Gastroesophageal sphincter (tissue), 4 donors: ENCODE results near the gene LRRC1. TPM values are rescaled to one million over a fixed set of nuclear protein-coding genes. Genes with fewer than 3 reads are reported as not detected.
A peak's percentile ranks its signal among the peaks of the same experiment; 100 is the strongest.

Source experiments
- ATAC-seq: fragments of 150-250 bp; one replicate; pipeline ENCODE4 v1.9.1; 2016; ENCODE audit warnings: mild to moderate bottlenecking, moderate library complexity
- H3K27ac ChIP-seq, 4 donors: fragments of 200-600 bp; sonication (generic) in 3 of 4; 1 replicate in 3 of 4; 2 replicates in 1 of 4; pipeline ENCODE4 v1.5.1; 2016 to 2019
- H3K27me3 ChIP-seq: fragments of 200-600 bp; sonication (generic); one replicate; pipeline ENCODE4 v1.5.1; 2019
- H3K36me3 ChIP-seq, 2 donors: fragments of 200-600 bp; sonication (generic); one replicate each; pipeline ENCODE4 v1.5.1; 2019; ENCODE audit warnings: control low read depth in 1 of 2
- H3K4me1 ChIP-seq, 3 donors: fragments of 200-600 bp; sonication (generic); 1 replicate in 2 of 3; 2 replicates in 1 of 3; pipeline ENCODE4 v1.5.1; 2016 to 2019; ENCODE audit warnings: control low read depth in 2 of 3
- H3K4me3 ChIP-seq, 2 donors: fragments of 200-600 bp; sonication (generic); one replicate each; pipeline ENCODE4 v1.5.1; 2019; ENCODE audit warnings: mild to moderate bottlenecking in 1 of 2, moderate library complexity in 1 of 2
- H3K9me3 ChIP-seq, 3 donors: fragments of 200-600 bp; sonication (generic); one replicate each; pipeline ENCODE4 v1.5.1; 2017 to 2019; ENCODE audit warnings: control low read depth in 2 of 3
- EP300 ChIP-seq: sonication (generic); formaldehyde crosslinking; IDR thresholded peaks from one replicate; pipeline ENCODE4 v1.6.1; 2017; ENCODE audit warnings: antibody characterized with exemption, mild to moderate bottlenecking
- POLR2A ChIP-seq, 2 donors: fragments of 450-650 bp; IDR thresholded peaks; one replicate each; pipeline ENCODE4 v1.6.1; 2017; ENCODE audit warnings: antibody characterized with exemption in 2 of 2, mild to moderate bottlenecking in 2 of 2, moderate library complexity in 1 of 2
- POLR2AphosphoS5 ChIP-seq: sonication (generic); formaldehyde crosslinking; IDR thresholded peaks from one replicate; pipeline ENCODE4 v1.6.1; 2017; ENCODE audit warnings: antibody characterized with exemption
- WGBS, 2 donors: methylation state at CpG; one replicate each; pipeline ENCODE4 v1.1.5; 2018; ENCODE audit warnings: low coverage in 1 of 2; 5-methylcytosine and 5-hydroxymethylcytosine counted together
- total RNA-seq, 4 donors: library from RNA; depleted of rRNA; stranded (reverse); fragments of >200 nt; gene quantifications; one replicate each; pipeline ENCODE4 v1.1.0, GENCODE V29; 2016
- TF ChIP-seq, protein P1 (sequence below), 4 experiments: fragments of 200-600 bp in 2 of 4; fragments of 450-650 bp in 2 of 4; sonication (generic) in 1 of 4; IDR thresholded peaks; one replicate each; pipeline ENCODE4 v1.5.1; 2017 to 2019; ENCODE audit warnings: antibody characterized with exemption in 4 of 4, mild to moderate bottlenecking in 2 of 4, moderate library complexity in 2 of 4

The LRRC1 gene
- total RNA-seq, 4 donors from 2014 or later = 12.4 to 28.3 (median 15.5) TPM

DNA sequence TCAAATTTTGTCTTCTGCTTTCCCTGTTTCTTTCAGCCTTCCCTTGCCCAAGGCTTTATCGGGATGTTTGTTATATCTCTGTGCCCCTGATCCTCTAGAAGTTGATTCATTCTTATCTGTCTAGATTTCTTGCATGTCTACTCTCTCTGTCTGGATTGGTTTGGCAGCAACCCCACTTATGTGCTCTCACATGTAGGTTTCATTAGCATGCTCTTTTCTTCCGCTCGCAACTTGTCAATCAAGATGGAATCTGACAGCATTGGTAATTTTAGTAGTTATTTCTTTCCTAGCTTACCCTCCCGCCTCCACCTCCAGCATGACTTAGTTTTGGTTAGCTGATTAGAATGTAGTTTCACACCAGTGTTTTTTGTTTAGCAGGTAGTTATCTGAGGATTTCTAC lies 39.3 kb downstream of the LRRC1 start:
- H3K27ac ChIP-seq = no peak overlapping the region
- TF ChIP-seq POLR2A (IDR thresholded peaks at IDR 0.05) (no peak), EP300 (no peak), POLR2AphosphoS5 (no peak)
- TF ChIP-seq, protein P1, sequence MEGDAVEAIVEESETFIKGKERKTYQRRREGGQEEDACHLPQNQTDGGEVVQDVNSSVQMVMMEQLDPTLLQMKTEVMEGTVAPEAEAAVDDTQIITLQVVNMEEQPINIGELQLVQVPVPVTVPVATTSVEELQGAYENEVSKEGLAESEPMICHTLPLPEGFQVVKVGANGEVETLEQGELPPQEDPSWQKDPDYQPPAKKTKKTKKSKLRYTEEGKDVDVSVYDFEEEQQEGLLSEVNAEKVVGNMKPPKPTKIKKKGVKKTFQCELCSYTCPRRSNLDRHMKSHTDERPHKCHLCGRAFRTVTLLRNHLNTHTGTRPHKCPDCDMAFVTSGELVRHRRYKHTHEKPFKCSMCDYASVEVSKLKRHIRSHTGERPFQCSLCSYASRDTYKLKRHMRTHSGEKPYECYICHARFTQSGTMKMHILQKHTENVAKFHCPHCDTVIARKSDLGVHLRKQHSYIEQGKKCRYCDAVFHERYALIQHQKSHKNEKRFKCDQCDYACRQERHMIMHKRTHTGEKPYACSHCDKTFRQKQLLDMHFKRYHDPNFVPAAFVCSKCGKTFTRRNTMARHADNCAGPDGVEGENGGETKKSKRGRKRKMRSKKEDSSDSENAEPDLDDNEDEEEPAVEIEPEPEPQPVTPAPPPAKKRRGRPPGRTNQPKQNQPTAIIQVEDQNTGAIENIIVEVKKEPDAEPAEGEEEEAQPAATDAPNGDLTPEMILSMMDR (IDR thresholded peaks at IDR 0.05) = no peak
- no peaks in the 10 kb centered on the region for H3K9me3 ChIP-seq
- no peaks in the 10 kb centered on the region for H3K36me3 ChIP-seq
- H3K27me3 ChIP-seq = no peaks in the 10 kb centered on the region
- no peak for ATAC-seq
- peaks cover 0 to 46% (median 0%) of the 10 kb centered on the region in 3 donors for H3K4me1 ChIP-seq
- 91 to 96% methylated on average over 3 to 4 of the region's 4 CpGs for WGBS, 2 donors
- no peak overlapping the region for H3K4me3 ChIP-seq

DNA sequence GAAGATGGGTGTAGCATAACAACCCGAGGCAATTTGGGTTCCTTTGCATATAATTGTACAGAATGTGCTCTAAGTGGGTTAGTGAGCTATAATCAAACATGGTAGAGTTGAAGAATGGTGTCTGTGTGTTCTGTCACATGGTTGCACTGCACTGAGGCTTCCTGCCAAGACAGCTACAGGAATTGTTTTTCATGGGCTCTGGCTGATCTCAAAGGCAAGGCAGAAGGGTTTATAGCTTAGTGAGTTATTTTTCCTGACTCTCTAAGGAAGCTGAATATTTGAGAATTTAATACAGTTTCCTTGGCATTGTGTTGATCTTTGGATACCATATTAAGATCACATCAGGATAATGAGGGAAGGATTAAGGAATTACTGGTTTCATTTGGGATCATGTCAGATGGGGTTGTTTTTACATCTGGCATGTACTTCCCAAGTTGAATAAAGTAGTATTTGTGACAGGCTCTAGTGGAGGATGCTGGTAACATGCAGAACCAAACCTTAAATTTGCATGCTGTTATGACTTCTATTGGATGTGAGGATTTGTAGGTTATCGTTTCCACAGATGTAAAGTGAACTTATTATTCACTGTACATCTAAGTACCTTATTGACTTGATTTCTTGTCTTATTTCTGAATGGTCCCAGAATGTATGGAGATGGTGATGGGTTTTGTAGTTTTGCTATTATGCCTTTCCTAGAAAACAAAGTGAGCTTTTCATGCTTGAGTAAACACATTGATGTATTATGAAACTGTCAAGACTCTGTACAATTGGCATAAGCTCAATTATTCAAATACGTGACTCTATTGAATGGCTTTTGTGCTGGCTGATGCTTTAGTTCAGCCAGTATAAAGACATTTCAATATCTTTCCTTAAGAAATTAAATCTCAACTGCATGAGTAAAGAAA lies 43.3 kb downstream of the LRRC1 start:
- H3K4me1 ChIP-seq = peaks cover 0 to 33% (median 0%) of the 10 kb centered on the region in 3 donors
- H3K4me3 ChIP-seq = no peak overlapping the region
- peak overlapping the region in 2 of 4 donors; percentile 7 to 31 for H3K27ac ChIP-seq
- WGBS, 2 donors = 58 to 63% methylated on average over 3 of the region's 3 CpGs
- H3K27me3 ChIP-seq = no peaks in the 10 kb centered on the region
- ATAC-seq = no peak
- H3K36me3 ChIP-seq = peaks cover 0 to 3% of the 10 kb centered on the region in 2 donors
- TF ChIP-seq EP300 = no peak
- peak; percentile 25 for TF ChIP-seq POLR2AphosphoS5
- H3K9me3 ChIP-seq = peaks cover 0 to 7% (median 0%) of the 10 kb centered on the region in 3 donors

DNA sequence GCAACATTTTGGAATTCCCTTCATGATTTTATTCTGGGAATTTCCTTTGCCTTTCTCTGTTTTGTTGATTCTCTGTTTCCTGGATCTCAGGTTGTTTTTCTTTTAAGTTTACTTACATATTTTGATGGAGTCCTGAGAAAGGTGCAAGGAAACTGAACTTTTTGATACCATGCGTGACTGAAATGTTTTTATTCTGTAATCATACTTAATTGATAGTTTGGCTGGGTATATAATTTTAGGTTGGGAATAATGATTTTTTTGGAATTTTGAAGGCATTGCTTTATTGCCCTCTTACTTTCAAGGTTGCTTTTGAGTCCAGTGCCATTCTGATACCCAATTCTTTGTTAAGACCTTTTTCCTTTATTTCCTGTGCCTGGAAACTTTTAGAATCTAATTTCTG lies 45.2 kb downstream of the LRRC1 start:
- TF ChIP-seq, protein P1 (IDR thresholded peaks at IDR 0.05) = no peak
- no peak for TF ChIP-seq POLR2AphosphoS5
- no peak for TF ChIP-seq POLR2A (IDR thresholded peaks at IDR 0.05)
- no peak for TF ChIP-seq EP300
- Histone ChIP-seq H3K27me3 (no peaks in the 10 kb centered on the region), H3K4me3 (no peak overlapping the region), H3K4me1 (peaks cover 0 to 23% (median 0%) of the 10 kb centered on the region in 3 donors), H3K27ac (no peak overlapping the region), H3K9me3 (peaks cover 0 to 7% (median 0%) of the 10 kb centered on the region in 3 donors), H3K36me3 (peaks cover 0 to 3% of the 10 kb centered on the region in 2 donors)
- WGBS, 2 donors = 100% methylated on average over 1 of the region's 1 CpG
- ATAC-seq = no peak

DNA sequence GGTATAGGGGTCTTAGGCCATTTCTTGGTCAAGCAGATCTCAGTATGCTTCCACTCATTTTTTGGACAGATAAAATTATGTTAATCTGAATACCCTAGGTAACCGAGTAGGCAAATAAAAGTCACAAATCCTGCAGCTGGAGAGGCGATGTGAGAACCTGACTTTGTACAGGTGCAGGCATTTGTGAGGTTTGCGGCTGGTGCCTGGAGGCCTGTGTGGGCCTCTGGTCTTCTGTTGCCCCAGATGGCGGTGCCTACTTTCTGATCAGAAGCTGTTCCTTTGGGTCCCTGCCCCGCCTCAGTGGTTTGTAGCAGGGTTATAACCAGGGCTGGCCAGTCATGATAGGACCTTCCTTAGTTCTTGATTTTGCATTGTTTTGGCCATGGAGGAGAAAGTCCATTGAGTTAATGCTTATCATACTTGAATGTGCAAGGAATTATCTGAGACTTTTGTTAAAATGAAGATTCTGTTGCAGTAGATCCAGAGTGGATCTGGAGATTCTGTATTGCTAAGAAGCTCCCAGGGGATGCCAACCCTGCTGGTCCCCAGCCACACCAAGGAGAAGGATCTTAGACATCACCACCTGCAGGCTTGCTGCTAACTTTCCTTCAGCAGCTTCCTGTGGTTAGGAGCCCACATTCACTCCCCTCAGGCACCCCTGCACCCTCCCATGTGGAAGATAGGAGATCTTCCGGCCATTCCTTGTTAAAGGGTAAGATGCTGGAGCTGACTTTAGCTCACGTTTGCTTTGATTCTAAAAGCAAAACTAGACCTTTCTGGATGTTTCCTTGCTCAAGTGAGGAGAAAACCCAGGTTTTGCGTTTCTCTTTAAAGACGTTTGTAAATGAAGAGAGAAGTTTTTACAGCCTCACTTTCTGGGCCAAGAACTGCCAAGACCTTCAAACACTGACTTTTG lies 50.7 kb downstream of the LRRC1 start:
- no peak for ATAC-seq
- no peak overlapping the region for H3K4me3 ChIP-seq
- no peak overlapping the region for H3K27ac ChIP-seq
- no peaks in the 10 kb centered on the region for H3K4me1 ChIP-seq
- peaks cover 0 to 3% of the 10 kb centered on the region in 2 donors for H3K36me3 ChIP-seq
- no peaks in the 10 kb centered on the region for H3K9me3 ChIP-seq
- TF ChIP-seq POLR2A (IDR thresholded peaks at IDR 0.05) = no peak
- TF ChIP-seq, protein P1 (IDR thresholded peaks at IDR 0.05) = no peak
- TF ChIP-seq POLR2AphosphoS5 = no peak
- no peak for TF ChIP-seq EP300
- H3K27me3 ChIP-seq = no peaks in the 10 kb centered on the region
- 89 to 92% methylated on average over 5 to 9 of the region's 9 CpGs for WGBS, 2 donors

GRCh38 chr6:53846250-53846649 lies 51.4 kb downstream of the LRRC1 start:
- no peak for ATAC-seq
- 78 to 100% methylated on average over 2 to 7 of the region's 7 CpGs for WGBS, 2 donors
- no peak for TF ChIP-seq POLR2AphosphoS5

More at GRCh38 chr6:53846250-53846649, 51.4 kb downstream of the LRRC1 start:
- Histone ChIP-seq H3K4me1 (no peaks in the 10 kb centered on the region), H3K36me3 (peaks cover 0 to 3% of the 10 kb centered on the region in 2 donors), H3K27me3 (no peaks in the 10 kb centered on the region), H3K9me3 (no peaks in the 10 kb centered on the region), H3K27ac (no peak overlapping the region), H3K4me3 (no peak overlapping the region)
